Esophagus (tissue), 2 donors: Measurements from ENCODE around the gene SOBP. TPM values are rescaled to one million over a fixed set of nuclear protein-coding genes. Genes with fewer than 3 reads are reported as not detected.

Experiments used
- H3K27ac ChIP-seq, 2 donors: one replicate each; pipeline ENCODE4 v1.5.1; 2013; ENCODE audit warnings: low read depth in 2 of 2, mild to moderate bottlenecking in 2 of 2, inconsistent platforms in 1 of 2, low read length in 1 of 2, moderate library complexity in 1 of 2
- H3K27me3 ChIP-seq, 2 donors: one replicate each; pipeline ENCODE4 v1.6.1; 2013; ENCODE audit warnings: low read length in 2 of 2, control low read depth in 1 of 2, mild to moderate bottlenecking in 1 of 2; ENCODE audit not compliant: insufficient read depth in 2 of 2, control insufficient read depth in 1 of 2
- H3K36me3 ChIP-seq, 2 donors: one replicate each; pipeline ENCODE4 v1.6.1; 2013; ENCODE audit warnings: low read length in 1 of 2; ENCODE audit not compliant: control insufficient read depth in 2 of 2, insufficient read depth in 2 of 2
- H3K4me1 ChIP-seq, 2 donors: one replicate each; pipeline ENCODE4 v1.6.1; 2013; ENCODE audit warnings: low read length in 1 of 2; ENCODE audit not compliant: control insufficient read depth in 2 of 2, insufficient read depth in 2 of 2
- H3K4me3 ChIP-seq, 2 donors: one replicate each; pipeline ENCODE4 v1.5.1; 2013; ENCODE audit warnings: low read length in 2 of 2, mild to moderate bottlenecking in 2 of 2, low read depth in 1 of 2, moderate library complexity in 1 of 2
- H3K9me3 ChIP-seq, 2 donors: one replicate each; pipeline ENCODE4 v1.6.1; 2013; ENCODE audit warnings: mild to moderate bottlenecking in 2 of 2, low read depth in 1 of 2, low read length in 1 of 2, moderate library complexity in 1 of 2; ENCODE audit not compliant: control insufficient read depth in 2 of 2, insufficient read depth in 1 of 2
- WGBS, 2 donors: extraction: QIAGEN DNeasy Blood & Tissue Kit; methylation state at CpG; one replicate each; pipeline ENCODE4 v1.1.7; 2013; 5-methylcytosine and 5-hydroxymethylcytosine counted together
- polyA plus RNA-seq, 2 donors: library from polyadenylated mRNA; stranded (reverse); fragments of 200-250 nt; gene quantifications; one replicate each; pipeline ENCODE4 v1.2.3, GENCODE V29; 2013
- donor health status: healthy with polysubstance abuse.
- donor health status: Bipolar disorder and iron deficiency.

SOBP gene
- polyA plus RNA-seq, 2 donors: 0.59 to 0.84 TPM

GRCh38 chr6:107676042-107676441 is 186.1 kb downstream of the SOBP start:
- Histone ChIP-seq H3K36me3 (no peaks in the 10 kb centered on the region), H3K4me3 (no peak overlapping the region), H3K27me3 (no peaks in the 10 kb centered on the region), H3K27ac (no peak overlapping the region), H3K4me1 (peaks cover 0 to 2% of the 10 kb centered on the region in 2 donors), H3K9me3 (no peaks in the 10 kb centered on the region)
- WGBS, 2 donors: 71 to 76% methylated on average over 11 of the region's 11 CpGs

GRCh38 chr6:107677399-107677798 is 187.5 kb downstream of the SOBP start:
- H3K36me3 ChIP-seq: no peaks in the 10 kb centered on the region
- H3K9me3 ChIP-seq: no peaks in the 10 kb centered on the region
- no peaks in the 10 kb centered on the region for H3K27me3 ChIP-seq
- H3K4me1 ChIP-seq: no peaks in the 10 kb centered on the region
- no peak overlapping the region for H3K4me3 ChIP-seq
- H3K27ac ChIP-seq: no peak overlapping the region
- WGBS, 2 donors: 95 to 97% methylated on average over 1 of the region's 1 CpG

- no peak overlapping the region for H3K4me3 ChIP-seq
- H3K27me3 ChIP-seq: no peaks in the 10 kb centered on the region
- H3K4me1 ChIP-seq: no peaks in the 10 kb centered on the region
- no peaks in the 10 kb centered on the region for H3K9me3 ChIP-seq
- 68 to 71% methylated on average over 4 of the region's 4 CpGs for WGBS, 2 donors
- H3K36me3 ChIP-seq: no peaks in the 10 kb centered on the region
- H3K27ac ChIP-seq: no peak overlapping the region
Observed at GRCh38 chr6:107679457-107679856, 189.5 kb downstream of the SOBP start.

- Histone ChIP-seq H3K4me1 (no peaks in the 10 kb centered on the region), H3K36me3 (no peaks in the 10 kb centered on the region), H3K9me3 (no peaks in the 10 kb centered on the region), H3K4me3 (no peak overlapping the region), H3K27ac (no peak overlapping the region), H3K27me3 (no peaks in the 10 kb centered on the region)
- 95 to 97% methylated on average over 3 of the region's 3 CpGs for WGBS, 2 donors
Observed at GRCh38 chr6:107682721-107683120, 192.8 kb downstream of the SOBP start.

GRCh38 chr6:107683183-107683582 is 193.3 kb downstream of the SOBP start:
- Histone ChIP-seq H3K4me3 (no peak overlapping the region), H3K4me1 (no peaks in the 10 kb centered on the region), H3K9me3 (no peaks in the 10 kb centered on the region), H3K27me3 (no peaks in the 10 kb centered on the region), H3K27ac (no peak overlapping the region), H3K36me3 (no peaks in the 10 kb centered on the region)
- WGBS, 2 donors: 91 to 95% methylated on average over 2 of the region's 2 CpGs

- WGBS, 2 donors: 93 to 97% methylated on average over 2 of the region's 2 CpGs
- Histone ChIP-seq H3K27ac (no peak overlapping the region), H3K27me3 (no peaks in the 10 kb centered on the region), H3K9me3 (no peaks in the 10 kb centered on the region), H3K36me3 (no peaks in the 10 kb centered on the region), H3K4me1 (no peaks in the 10 kb centered on the region), H3K4me3 (no peak overlapping the region)
Observed at GRCh38 chr6:107684996-107685395, 195.1 kb downstream of the SOBP start.

- Histone ChIP-seq H3K36me3 (no peaks in the 10 kb centered on the region), H3K27me3 (peaks cover 0 to 3% of the 10 kb centered on the region in 2 donors), H3K4me3 (no peak overlapping the region), H3K27ac (no peak overlapping the region), H3K9me3 (peaks cover 0 to under 1% of the 10 kb centered on the region in 2 donors), H3K4me1 (peaks cover 0 to 3% of the 10 kb centered on the region in 2 donors)
- WGBS, 2 donors: 71 to 88% methylated on average over 3 of the region's 3 CpGs
Observed at GRCh38 chr6:107689190-107689589, 199.3 kb downstream of the SOBP start.

- no peak overlapping the region for H3K4me3 ChIP-seq
- 78 to 79% methylated on average over 13 of the region's 13 CpGs for WGBS, 2 donors
- H3K36me3 ChIP-seq: no peaks in the 10 kb centered on the region
- no peak overlapping the region for H3K27ac ChIP-seq
- H3K9me3 ChIP-seq: peaks cover 0 to 3% of the 10 kb centered on the region in 2 donors
- peaks cover 0 to 3% of the 10 kb centered on the region in 2 donors for H3K27me3 ChIP-seq
- H3K4me1 ChIP-seq: peaks cover 0 to 3% of the 10 kb centered on the region in 2 donors
Observed at GRCh38 chr6:107689951-107690642, 200.2 kb downstream of the SOBP start.

- peaks cover 0 to 3% of the 10 kb centered on the region in 2 donors for H3K4me1 ChIP-seq
- peaks cover 0 to 3% of the 10 kb centered on the region in 2 donors for H3K9me3 ChIP-seq
- peaks cover 0 to 3% of the 10 kb centered on the region in 2 donors for H3K27me3 ChIP-seq
- H3K27ac ChIP-seq: no peak overlapping the region
- WGBS, 2 donors: 56 to 69% methylated on average over 6 of the region's 6 CpGs
- H3K36me3 ChIP-seq: no peaks in the 10 kb centered on the region
- no peak overlapping the region for H3K4me3 ChIP-seq
Observed at GRCh38 chr6:107690643-107691061, 200.7 kb downstream of the SOBP start.
